HG03045 (cell line): ENCODE results near the gene MLC1.

ENCODE experiments used
- ATAC-seq: cut with Tn5 transposase; IDR thresholded peaks from one replicate; pipeline ENCODE4 v1.9.1; 2021; ENCODE audit warnings: mild to moderate bottlenecking, moderate library complexity; ENCODE audit not compliant: unreplicated experiment

The MLC1 gene

GRCh38 chr22:50085211-50085972 lies at the start of gene MLC1:
TSS of gene MLC1 (minus strand) at chr22:50085426. CDS start at chr22:50084902, 524 bp downstream.
- no peak for ATAC-seq

- ATAC-seq, result no peak
These were observed 49.3 kb upstream of the MLC1 start for GRCh38 chr22:50134481-50134880.

- ATAC-seq, result no peak
These were observed 46.7 kb upstream of the MLC1 start for GRCh38 chr22:50131894-50132293.

GRCh38 chr22:50129121-50129736 lies 44.0 kb upstream of the MLC1 start:
- no peak for ATAC-seq

- no peak for ATAC-seq
These were observed 39.8 kb upstream of the MLC1 start for GRCh38 chr22:50125029-50125428.

- no peak for ATAC-seq
These were observed 37.9 kb upstream of the MLC1 start for GRCh38 chr22:50123119-50123518.

GRCh38 chr22:50121202-50121740 lies 36.0 kb upstream of the MLC1 start:
- ATAC-seq, result no peak

GRCh38 chr22:50119768-50120251 lies 34.6 kb upstream of the MLC1 start:
- no peak for ATAC-seq

GRCh38 chr22:50119169-50119767 lies 34.0 kb upstream of the MLC1 start:
- no peak for ATAC-seq

GRCh38 chr22:50118557-50119168 lies 33.4 kb upstream of the MLC1 start:
- no peak for ATAC-seq

- ATAC-seq, result no peak
These were observed 32.9 kb upstream of the MLC1 start for GRCh38 chr22:50118129-50118528.

- no peak for ATAC-seq
These were observed 32.0 kb upstream of the MLC1 start for GRCh38 chr22:50117168-50117762.

GRCh38 chr22:50115693-50116092 lies 30.5 kb upstream of the MLC1 start:
- no peak for ATAC-seq

GRCh38 chr22:50114221-50115021 lies 29.2 kb upstream of the MLC1 start:
- ATAC-seq, result no peak

GRCh38 chr22:50112151-50113118 lies 27.2 kb upstream of the MLC1 start:
- ATAC-seq, result no peak

GRCh38 chr22:50111056-50111455 lies 25.8 kb upstream of the MLC1 start:
- ATAC-seq, result no peak

GRCh38 chr22:50107529-50107928 lies 22.3 kb upstream of the MLC1 start:
- ATAC-seq, result no peak

- ATAC-seq, result no peak
These were observed 20.2 kb upstream of the MLC1 start for GRCh38 chr22:50105208-50106100.
